Measurements from ENCODE around the gene STRC. TPM values are rescaled to one million over a fixed set of nuclear protein-coding genes. Genes with fewer than 3 reads are reported as not detected.
"Not testable (repeated sequence)": the region's sequence is repeated elsewhere in the genome, so short reads cannot be mapped to it uniquely, and the experiment has no call there.

The STRC gene
- total RNA-seq, 1 donor from 2014 or later = not detected

GRCh38 chr15:43625106-43625505 is 6.5 kb upstream of the STRC start:
- Histone ChIP-seq H3K27ac (replicated peaks) (no peak overlapping the region), H3K4me3 (no peak overlapping the region), H3K9me3 (replicated peaks) (no peaks in the 10 kb centered on the region), H3K4me1 (no peaks in the 10 kb centered on the region), H3K27me3 (ENCODE audit: low read depth) (peaks cover 37% of the 10 kb centered on the region), H3K36me3 (no peaks in the 10 kb centered on the region)
- TF ChIP-seq CTCF (IDR thresholded peaks at IDR 0.05; ENCODE audit: borderline replicate concordance) = no peak
- intact Hi-C loops (cut with micrococcal nuclease) = no loop called here
- no peak for DNase-seq

- H3K36me3 ChIP-seq; intact Hi-C loops (cut with micrococcal nuclease): not testable (repeated sequence)
These were observed 3.6 kb upstream of the STRC start for GRCh38 chr15:43622068-43622799.

GRCh38 chr15:43617750-43618149 is 850 bp downstream of the STRC start:
- H3K27me3 ChIP-seq (ENCODE audit: low read depth) = peaks cover 20% of the 10 kb centered on the region
- intact Hi-C loops (cut with micrococcal nuclease); H3K36me3 ChIP-seq; H3K4me1 ChIP-seq; DNase-seq; H3K4me3 ChIP-seq; H3K9me3 ChIP-seq (replicated peaks); H3K27ac ChIP-seq (replicated peaks): not testable (repeated sequence)

More at GRCh38 chr15:43622068-43622799, 3.6 kb upstream of the STRC start:
- H3K4me1 ChIP-seq; H3K27ac ChIP-seq (replicated peaks); H3K9me3 ChIP-seq (replicated peaks); DNase-seq; H3K4me3 ChIP-seq: not testable (repeated sequence)
- peaks cover 45% of the 10 kb centered on the region for H3K27me3 ChIP-seq (ENCODE audit: low read depth)

- intact Hi-C loops (cut with micrococcal nuclease); H3K4me3 ChIP-seq; H3K36me3 ChIP-seq; H3K9me3 ChIP-seq (replicated peaks); H3K4me1 ChIP-seq; DNase-seq; H3K27ac ChIP-seq (replicated peaks): not testable (repeated sequence)
- H3K27me3 ChIP-seq (ENCODE audit: low read depth) = peaks cover 34% of the 10 kb centered on the region
These were observed 16.4 kb downstream of the STRC start for GRCh38 chr15:43602233-43602632.

- intact Hi-C loops (cut with micrococcal nuclease); DNase-seq; H3K27ac ChIP-seq (replicated peaks); H3K4me1 ChIP-seq; H3K4me3 ChIP-seq; H3K36me3 ChIP-seq; H3K9me3 ChIP-seq (replicated peaks): not testable (repeated sequence)
- peaks cover 34% of the 10 kb centered on the region for H3K27me3 ChIP-seq (ENCODE audit: low read depth)
These were observed 18.4 kb downstream of the STRC start for GRCh38 chr15:43600200-43600599.

- H3K27ac ChIP-seq (replicated peaks); H3K4me1 ChIP-seq; DNase-seq; intact Hi-C loops (cut with micrococcal nuclease); H3K36me3 ChIP-seq; H3K4me3 ChIP-seq; H3K9me3 ChIP-seq (replicated peaks): not testable (repeated sequence)
- H3K27me3 ChIP-seq (ENCODE audit: low read depth) = peaks cover 34% of the 10 kb centered on the region
These were observed 19.5 kb downstream of the STRC start for GRCh38 chr15:43599131-43599530.

- H3K4me1 ChIP-seq; H3K9me3 ChIP-seq (replicated peaks); H3K4me3 ChIP-seq; H3K36me3 ChIP-seq; H3K27me3 ChIP-seq (ENCODE audit: low read depth); intact Hi-C loops (cut with micrococcal nuclease); H3K27ac ChIP-seq (replicated peaks); DNase-seq: not testable (repeated sequence)
These were observed 25.0 kb downstream of the STRC start, which contains the start of gene CKMT1B for GRCh38 chr15:43593328-43594190. Gene CKMT1B, plus strand, starts transcription at chr15:43594027. Its CDS starts 192 bp downstream, at chr15:43594219.

- H3K27me3 ChIP-seq (ENCODE audit: low read depth); H3K36me3 ChIP-seq; intact Hi-C loops (cut with micrococcal nuclease); H3K27ac ChIP-seq (replicated peaks); H3K4me1 ChIP-seq; H3K9me3 ChIP-seq (replicated peaks); H3K4me3 ChIP-seq; DNase-seq: not testable (repeated sequence)
These were observed 25.8 kb downstream of the STRC start for GRCh38 chr15:43592841-43593240.

- H3K4me1 ChIP-seq; H3K36me3 ChIP-seq; H3K4me3 ChIP-seq; H3K9me3 ChIP-seq (replicated peaks); intact Hi-C loops (cut with micrococcal nuclease); H3K27ac ChIP-seq (replicated peaks); DNase-seq; H3K27me3 ChIP-seq (ENCODE audit: low read depth): not testable (repeated sequence)
These were observed 28.7 kb downstream of the STRC start, which contains the start of gene PPIP5K1 for GRCh38 chr15:43589778-43590466. Gene PPIP5K1, minus strand, starts transcription at chr15:43590208. Its CDS starts 5,704 bp downstream, at chr15:43584504.

- H3K36me3 ChIP-seq; DNase-seq; H3K4me3 ChIP-seq; H3K4me1 ChIP-seq; H3K27me3 ChIP-seq (ENCODE audit: low read depth); H3K27ac ChIP-seq (replicated peaks); H3K9me3 ChIP-seq (replicated peaks); intact Hi-C loops (cut with micrococcal nuclease): not testable (repeated sequence)
These were observed 44.0 kb downstream of the STRC start for GRCh38 chr15:43574607-43575006.

- H3K4me1 ChIP-seq; H3K9me3 ChIP-seq (replicated peaks); H3K27me3 ChIP-seq (ENCODE audit: low read depth); intact Hi-C loops (cut with micrococcal nuclease); H3K36me3 ChIP-seq; H3K27ac ChIP-seq (replicated peaks); H3K4me3 ChIP-seq; DNase-seq: not testable (repeated sequence)
These were observed 52.0 kb downstream of the STRC start for GRCh38 chr15:43566615-43567014.

GRCh38 chr15:43563793-43564192 is 54.8 kb downstream of the STRC start:
- H3K27ac ChIP-seq (replicated peaks); H3K36me3 ChIP-seq; DNase-seq; H3K4me1 ChIP-seq; H3K27me3 ChIP-seq (ENCODE audit: low read depth); intact Hi-C loops (cut with micrococcal nuclease); H3K4me3 ChIP-seq; H3K9me3 ChIP-seq (replicated peaks): not testable (repeated sequence)
